Subcutaneous abdominal adipose tissue (tissue), 5 donors: Measurements from ENCODE around the gene KLHL2.

Experiments
- H3K27ac ChIP-seq: one replicate; pipeline ENCODE4 v1.7.0; 2013; ENCODE audit warnings: low read depth, mild to moderate bottlenecking, inconsistent platforms, low read length, moderate library complexity
- H3K27me3 ChIP-seq, 5 donors: one replicate each; pipeline ENCODE4 v1.7.0; 2013; ENCODE audit warnings: low read length in 5 of 5, inconsistent platforms in 1 of 5; ENCODE audit not compliant: control insufficient read depth in 5 of 5, insufficient read depth in 4 of 5
- H3K36me3 ChIP-seq, 5 donors: one replicate each; pipeline ENCODE4 v1.7.0; 2013; ENCODE audit warnings: low read length in 5 of 5; ENCODE audit not compliant: control insufficient read depth in 5 of 5, insufficient read depth in 5 of 5
- H3K4me1 ChIP-seq, 5 donors: one replicate each; pipeline ENCODE4 v1.7.0; 2013; ENCODE audit warnings: low read length in 5 of 5, mild to moderate bottlenecking in 3 of 5, moderate library complexity in 1 of 5; ENCODE audit not compliant: control insufficient read depth in 5 of 5, insufficient read depth in 5 of 5
- H3K4me3 ChIP-seq, 5 donors: one replicate each; pipeline ENCODE4 v1.7.0; 2013; ENCODE audit warnings: low read length in 5 of 5, low read depth in 1 of 5
- H3K9ac ChIP-seq, 5 donors: one replicate each; pipeline ENCODE4 v1.7.0; 2013; ENCODE audit warnings: low read length in 5 of 5, mild to moderate bottlenecking in 4 of 5, moderate library complexity in 3 of 5
- H3K9me3 ChIP-seq, 5 donors: one replicate each; pipeline ENCODE4 v1.7.0; 2013; ENCODE audit warnings: low read length in 5 of 5; ENCODE audit not compliant: control insufficient read depth in 5 of 5
- donor health status: healthy.
- donor health status: healthy.
- donor health status: healthy.
- donor health status: healthy.
- donor health status: healthy.

Gene KLHL2

GRCh38 chr4:165325732-165326512 lies 118.6 kb downstream of the KLHL2 start:
- Histone ChIP-seq H3K9ac (no peak overlapping the region), H3K27ac (no peak overlapping the region), H3K27me3 (peaks cover 0 to 5% (median 0%) of the 10 kb centered on the region in 5 donors), H3K9me3 (no peaks in the 10 kb centered on the region), H3K36me3 (peaks cover 0 to 3% (median 0%) of the 10 kb centered on the region in 5 donors), H3K4me1 (peaks cover 8 to 31% (median 21%) of the 10 kb centered on the region in 5 donors), H3K4me3 (peak overlapping the region in 4 of 5 donors; percentile 76 to 99 (median 96))

- peaks cover 0 to 5% (median 0%) of the 10 kb centered on the region in 5 donors for H3K27me3 ChIP-seq
- peak overlapping the region in 4 of 5 donors; percentile 23 to 81 (median 56) for H3K9ac ChIP-seq
- peak overlapping the region; percentile 76 to 99 (median 92) for H3K4me3 ChIP-seq
- peaks cover 8 to 37% (median 21%) of the 10 kb centered on the region in 5 donors for H3K4me1 ChIP-seq
- peaks cover 0 to 3% (median 0%) of the 10 kb centered on the region in 5 donors for H3K36me3 ChIP-seq
- no peaks in the 10 kb centered on the region for H3K9me3 ChIP-seq
- peak overlapping the region; percentile 80 for H3K27ac ChIP-seq
These were observed 119.5 kb downstream of the KLHL2 start for GRCh38 chr4:165326831-165327210.

GRCh38 chr4:165327211-165328100 lies 120.1 kb downstream of the KLHL2 start, which contains the start of gene MSMO1:
TSS of gene MSMO1 (plus strand) at chr4:165327669. CDS start at chr4:165333371, 5,702 bp downstream.
- peak within 1 kb of the TSS; percentile 51 to 84 (median 73) for H3K9ac ChIP-seq

GRCh38 chr4:165328101-165328425 lies 120.7 kb downstream of the KLHL2 start:
- H3K4me3 ChIP-seq = peak overlapping the region; percentile 82 to 99 (median 97)
- H3K36me3 ChIP-seq = peaks cover 0 to 3% (median 0%) of the 10 kb centered on the region in 5 donors
- H3K27me3 ChIP-seq = peaks cover 0 to 5% (median 0%) of the 10 kb centered on the region in 5 donors
- H3K9me3 ChIP-seq = no peaks in the 10 kb centered on the region
- peaks cover 8 to 41% (median 21%) of the 10 kb centered on the region in 5 donors for H3K4me1 ChIP-seq
- peak overlapping the region; percentile 67 for H3K27ac ChIP-seq
- peak overlapping the region; percentile 16 to 84 (median 62) for H3K9ac ChIP-seq

More at GRCh38 chr4:165327211-165328100, 120.1 kb downstream of the KLHL2 start, which contains the start of gene MSMO1:
- H3K9me3 ChIP-seq = no peaks in the 10 kb centered on the region
- peak within 1 kb of the TSS; percentile 80 for H3K27ac ChIP-seq
- H3K36me3 ChIP-seq = peaks cover 0 to 3% (median 0%) of the 10 kb centered on the region in 5 donors
- peaks cover 0 to 5% (median 0%) of the 10 kb centered on the region in 5 donors for H3K27me3 ChIP-seq
- peaks cover 8 to 41% (median 21%) of the 10 kb centered on the region in 5 donors for H3K4me1 ChIP-seq
- H3K4me3 ChIP-seq = peak within 1 kb of the TSS; percentile 82 to 99 (median 97)

- Histone ChIP-seq H3K27me3 (peaks cover 0 to 5% (median 0%) of the 10 kb centered on the region in 5 donors), H3K4me1 (peaks cover 8 to 41% (median 21%) of the 10 kb centered on the region in 5 donors), H3K27ac (peak overlapping the region; percentile 67), H3K4me3 (peak overlapping the region in 4 of 5 donors; percentile 92 to 99 (median 98)), H3K9me3 (no peaks in the 10 kb centered on the region), H3K9ac (peak overlapping the region in 3 of 5 donors; percentile 16 to 84 (median 70)), H3K36me3 (peaks cover 0 to 3% (median 0%) of the 10 kb centered on the region in 5 donors)
These were observed 121.3 kb downstream of the KLHL2 start for GRCh38 chr4:165328708-165329107.

GRCh38 chr4:165330071-165330470 lies 122.7 kb downstream of the KLHL2 start:
- Histone ChIP-seq H3K4me3 (no peak overlapping the region), H3K9me3 (no peaks in the 10 kb centered on the region), H3K4me1 (peaks cover 8 to 41% (median 21%) of the 10 kb centered on the region in 5 donors), H3K27ac (no peak overlapping the region), H3K27me3 (peaks cover 0 to 5% (median 0%) of the 10 kb centered on the region in 5 donors), H3K36me3 (no peaks in the 10 kb centered on the region), H3K9ac (no peak overlapping the region)

GRCh38 chr4:165330666-165331065 lies 123.3 kb downstream of the KLHL2 start:
- Histone ChIP-seq H3K36me3 (peaks cover 0 to 3% (median 0%) of the 10 kb centered on the region in 5 donors), H3K9ac (no peak overlapping the region), H3K27ac (no peak overlapping the region), H3K4me3 (no peak overlapping the region), H3K27me3 (peaks cover 0 to 5% (median 0%) of the 10 kb centered on the region in 5 donors), H3K4me1 (peaks cover 8 to 41% (median 21%) of the 10 kb centered on the region in 5 donors), H3K9me3 (no peaks in the 10 kb centered on the region)

- Histone ChIP-seq H3K36me3 (peaks cover 0 to 3% (median 0%) of the 10 kb centered on the region in 5 donors), H3K9me3 (no peaks in the 10 kb centered on the region), H3K9ac (no peak overlapping the region), H3K4me3 (no peak overlapping the region), H3K4me1 (peaks cover 8 to 41% (median 18%) of the 10 kb centered on the region in 5 donors), H3K27ac (no peak overlapping the region), H3K27me3 (peaks cover 0 to 5% (median 0%) of the 10 kb centered on the region in 5 donors)
These were observed 124.0 kb downstream of the KLHL2 start for GRCh38 chr4:165331359-165331758.

GRCh38 chr4:165331823-165332222 lies 124.5 kb downstream of the KLHL2 start:
- peaks cover 0 to 3% (median 0%) of the 10 kb centered on the region in 5 donors for H3K36me3 ChIP-seq
- no peaks in the 10 kb centered on the region for H3K9me3 ChIP-seq
- no peak overlapping the region for H3K9ac ChIP-seq
- H3K4me3 ChIP-seq = no peak overlapping the region
- H3K4me1 ChIP-seq = peaks cover 8 to 38% (median 15%) of the 10 kb centered on the region in 5 donors
- no peak overlapping the region for H3K27ac ChIP-seq
- H3K27me3 ChIP-seq = peaks cover 0 to 5% (median 0%) of the 10 kb centered on the region in 5 donors
